Measurements from ENCODE around the gene FFAR2.

Gene FFAR2

GRCh38 chr19:35425682-35426081, 22.4 kb upstream of the FFAR2 start:
- no peak for DNase-seq (ENCODE audit: low read depth)

- DNase-seq (ENCODE audit: low read depth): no peak
Measured at GRCh38 chr19:35427187-35427586, 20.9 kb upstream of the FFAR2 start.

GRCh38 chr19:35429698-35430408, 18.2 kb upstream of the FFAR2 start:
- DNase-seq (ENCODE audit: low read depth): no peak

- no peak for DNase-seq (ENCODE audit: low read depth)
Measured at GRCh38 chr19:35430409-35431144, 17.5 kb upstream of the FFAR2 start.

- DNase-seq (ENCODE audit: low read depth): no peak
Measured at GRCh38 chr19:35431145-35431807, 16.8 kb upstream of the FFAR2 start.

GRCh38 chr19:35432911-35433310, 15.1 kb upstream of the FFAR2 start:
- no peak for DNase-seq (ENCODE audit: low read depth)

GRCh38 chr19:35433448-35433847, 14.6 kb upstream of the FFAR2 start:
- DNase-seq (ENCODE audit: low read depth): no peak

- DNase-seq (ENCODE audit: low read depth): no peak
Measured at GRCh38 chr19:35435896-35436295, 12.2 kb upstream of the FFAR2 start.

- DNase-seq (ENCODE audit: low read depth): no peak
Measured at GRCh38 chr19:35436477-35437405, 11.3 kb upstream of the FFAR2 start.

- DNase-seq (ENCODE audit: low read depth): no peak
Measured at GRCh38 chr19:35437406-35437951, 10.6 kb upstream of the FFAR2 start.

GRCh38 chr19:35438096-35438495, 10.0 kb upstream of the FFAR2 start:
- DNase-seq (ENCODE audit: low read depth): no peak

GRCh38 chr19:35438527-35438926, 9.5 kb upstream of the FFAR2 start:
- no peak for DNase-seq (ENCODE audit: low read depth)

GRCh38 chr19:35439921-35440320, 8.1 kb upstream of the FFAR2 start:
- no peak for DNase-seq (ENCODE audit: low read depth)

GRCh38 chr19:35442091-35442490, 6.0 kb upstream of the FFAR2 start:
- DNase-seq (ENCODE audit: low read depth): no peak

GRCh38 chr19:35444735-35445134, 3.3 kb upstream of the FFAR2 start:
- no peak for DNase-seq (ENCODE audit: low read depth)

GRCh38 chr19:35445826-35446593, 2.0 kb upstream of the FFAR2 start:
- DNase-seq (ENCODE audit: low read depth): no peak

GRCh38 chr19:35449359-35450043, 1.4 kb downstream of the FFAR2 start:
- no peak for DNase-seq (ENCODE audit: low read depth)

- no peak for DNase-seq (ENCODE audit: low read depth)
Measured at GRCh38 chr19:35451338-35452096, 3.5 kb downstream of the FFAR2 start.

- DNase-seq (ENCODE audit: low read depth): no peak
Measured at GRCh38 chr19:35454663-35455062, 6.6 kb downstream of the FFAR2 start.
